Smooth muscle cell (in vitro differentiated cells): Measurements from ENCODE around the gene CENPS. TPM values are rescaled to one million over a fixed set of nuclear protein-coding genes. Genes with fewer than 3 reads are reported as not detected.

ENCODE experiments used
- DNase-seq: peaks from one replicate; lab custom pipeline; 2025; ENCODE audit not compliant: unreplicated experiment; lab: John Stamatoyannopoulos, UW
- H2AFZ ChIP-seq: fragments of 200-600 bp; sonication (generic); 2 replicates; pipeline ENCODE4 v1.6.0; 2016; ENCODE audit warnings: antibody characterized with exemption, low read depth, mild to moderate bottlenecking
- H3F3A ChIP-seq: fragments of 200-600 bp; sonication (generic); 2 replicates; pipeline ENCODE4 v1.6.0; 2017; ENCODE audit warnings: antibody characterized with exemption, low read depth
- H3K27ac ChIP-seq: fragments of 200-600 bp; sonication (generic); 2 replicates; pipeline ENCODE4 v1.5.1; 2016; ENCODE audit warnings: low read depth, mild to moderate bottlenecking
- H3K27me3 ChIP-seq: fragments of 200-600 bp; sonication (generic); 2 replicates; pipeline ENCODE4 v1.6.1; 2016; ENCODE audit warnings: low read depth, mild to moderate bottlenecking
- H3K36me3 ChIP-seq: fragments of 200-600 bp; sonication (generic); 2 replicates; pipeline ENCODE4 v1.5.1; 2016; ENCODE audit warnings: low read depth
- H3K4me1 ChIP-seq: fragments of 200-600 bp; sonication (generic); 2 replicates; pipeline ENCODE4 v1.5.1; 2016; ENCODE audit warnings: low read depth
- H3K4me2 ChIP-seq: fragments of 200-600 bp; sonication (generic); 2 replicates; pipeline ENCODE4 v1.6.0; 2016; ENCODE audit warnings: mild to moderate bottlenecking
- H3K4me3 ChIP-seq: fragments of 200-600 bp; sonication (generic); 2 replicates; pipeline ENCODE4 v1.5.1; 2016; ENCODE audit warnings: mild to moderate bottlenecking
- H3K79me2 ChIP-seq: fragments of 200-600 bp; sonication (generic); 2 replicates; pipeline ENCODE4 v1.6.0; 2016; ENCODE audit warnings: low read depth, mild to moderate bottlenecking
- H3K9ac ChIP-seq: fragments of 200-600 bp; sonication (generic); 2 replicates; pipeline ENCODE4 v1.6.0; 2016; ENCODE audit warnings: low read depth
- H3K9me3 ChIP-seq: fragments of 200-600 bp; sonication (generic); replicated peaks from 2 replicates; pipeline ENCODE4 v1.5.1; 2016; ENCODE audit warnings: low read depth
- H4K20me1 ChIP-seq: fragments of 200-600 bp; sonication (generic); 2 replicates; pipeline ENCODE4 v1.6.0; 2016; ENCODE audit warnings: low read depth
- CTCF ChIP-seq: fragments of 200-600 bp; sonication (generic); IDR thresholded peaks from 2 replicates; pipeline ENCODE4 v1.5.1; 2017; ENCODE audit warnings: borderline replicate concordance, mild to moderate bottlenecking, antibody characterized with exemption; ENCODE audit not compliant: insufficient read depth, poor library complexity, severe bottlenecking
- WGBS: methylation state at CpG from one replicate; pipeline ENCODE4 v1.1.7; 2016; ENCODE audit warnings: low lambda C conversion rate; 5-methylcytosine and 5-hydroxymethylcytosine counted together
- polyA plus RNA-seq: library from polyadenylated mRNA; unstranded; fragments of >200 nt; fragmentation: Nextera tagmentation; extraction: Ambion mirVana; gene quantifications from 2 replicates; pipeline ENCODE4 v1.2.1, GENCODE V29; 2016
- total RNA-seq: library from RNA; depleted of rRNA; stranded (reverse); fragments of >200 nt; gene quantifications from 2 replicates; pipeline ENCODE4 v1.2.3, GENCODE V29; 2014

CENPS gene
- total and polyA plus RNA-seq, 2 experiments from 2014 or later, result 7.6 to 16.3 TPM

- H3K9me3 ChIP-seq, result no peaks in the 10 kb centered on the region
- H3F3A ChIP-seq, result no peaks in the 10 kb centered on the region
- no peak overlapping the region for H3K9ac ChIP-seq
- no peak for DNase-seq
- no peaks in the 10 kb centered on the region for H3K79me2 ChIP-seq
- H3K4me1 ChIP-seq, result no peaks in the 10 kb centered on the region
- TF ChIP-seq CTCF, result no peak
- 97% methylated on average over 2 of the region's 2 CpGs for WGBS
- H2AFZ ChIP-seq, result no peak overlapping the region
- no peaks in the 10 kb centered on the region for H4K20me1 ChIP-seq
- no peak overlapping the region for H3K4me3 ChIP-seq
- no peaks in the 10 kb centered on the region for H3K27me3 ChIP-seq
- no peak overlapping the region for H3K27ac ChIP-seq
- no peaks in the 10 kb centered on the region for H3K36me3 ChIP-seq
- H3K4me2 ChIP-seq, result no peak overlapping the region
These were observed 10.1 kb downstream of the CENPS start for GRCh38 chr1:10440305-10440704.

GRCh38 chr1:10440794-10441193, 10.6 kb downstream of the CENPS start:
- no peaks in the 10 kb centered on the region for H3K9me3 ChIP-seq
- H3K9ac ChIP-seq, result no peak overlapping the region
- H3K27ac ChIP-seq, result no peak overlapping the region

GRCh38 chr1:10444248-10444647, 14.0 kb downstream of the CENPS start:
- no peak for DNase-seq
- no peak for TF ChIP-seq CTCF
- Histone ChIP-seq H3F3A (no peaks in the 10 kb centered on the region), H2AFZ (no peak overlapping the region), H3K36me3 (no peaks in the 10 kb centered on the region), H3K9ac (no peak overlapping the region), H3K4me2 (no peak overlapping the region), H3K9me3 (no peaks in the 10 kb centered on the region), H3K4me1 (no peaks in the 10 kb centered on the region), H3K27ac (no peak overlapping the region), H3K4me3 (no peak overlapping the region), H4K20me1 (no peaks in the 10 kb centered on the region), H3K79me2 (no peaks in the 10 kb centered on the region), H3K27me3 (no peaks in the 10 kb centered on the region)
- 87% methylated on average over 6 of the region's 6 CpGs for WGBS

More at GRCh38 chr1:10440794-10441193, 10.6 kb downstream of the CENPS start:
- H3F3A ChIP-seq, result no peaks in the 10 kb centered on the region
- H3K27me3 ChIP-seq, result no peaks in the 10 kb centered on the region
- H3K4me1 ChIP-seq, result no peaks in the 10 kb centered on the region
- no peak for TF ChIP-seq CTCF
- no peak overlapping the region for H2AFZ ChIP-seq
- H3K4me2 ChIP-seq, result no peak overlapping the region
- H4K20me1 ChIP-seq, result no peaks in the 10 kb centered on the region
- H3K79me2 ChIP-seq, result no peaks in the 10 kb centered on the region
- no peak for DNase-seq
- WGBS, result 97% methylated on average over 5 of the region's 5 CpGs
- H3K4me3 ChIP-seq, result no peak overlapping the region
- H3K36me3 ChIP-seq, result no peaks in the 10 kb centered on the region

GRCh38 chr1:10444795-10445397, 14.7 kb downstream of the CENPS start:
- H3K4me2 ChIP-seq, result no peak overlapping the region
- H3K36me3 ChIP-seq, result no peaks in the 10 kb centered on the region
- H3F3A ChIP-seq, result no peaks in the 10 kb centered on the region
- no peak overlapping the region for H3K9ac ChIP-seq
- 93% methylated on average over 7 of the region's 7 CpGs for WGBS
- no peaks in the 10 kb centered on the region for H3K27me3 ChIP-seq
- no peaks in the 10 kb centered on the region for H3K9me3 ChIP-seq
- H2AFZ ChIP-seq, result no peak overlapping the region
- no peak overlapping the region for H3K4me3 ChIP-seq
- no peaks in the 10 kb centered on the region for H4K20me1 ChIP-seq
- no peaks in the 10 kb centered on the region for H3K4me1 ChIP-seq
- H3K27ac ChIP-seq, result no peak overlapping the region
- H3K79me2 ChIP-seq, result no peaks in the 10 kb centered on the region
- DNase-seq, result no peak
- TF ChIP-seq CTCF, result no peak
